Keratinocyte (primary cell): ENCODE results near the gene HLA-DMA.

Experiments
- EZH2 ChIP-seq: IDR thresholded peaks from one replicate; pipeline ENCODE4 v1.6.1; 2012; ENCODE audit warnings: inconsistent platforms, mild to moderate bottlenecking, low read length, moderate library complexity
- TF ChIP-seq, protein P1 (sequence below), 3 experiments: IDR thresholded peaks in 1 of 3; conservative IDR thresholded peaks in 1 of 3; optimal IDR thresholded peaks in 1 of 3; 2 replicates in 2 of 3; 3 replicates in 1 of 3; pipeline versions ENCODE3 to v1.5.1; 2011; ENCODE audit warnings: low read length in 3 of 3, mild to moderate bottlenecking in 3 of 3, moderate library complexity in 2 of 3, control low read depth in 1 of 3, inconsistent platforms in 1 of 3; ENCODE audit not compliant: insufficient read depth in 2 of 3; ENCODE audit errors: extremely low read depth in 1 of 3

DNA sequence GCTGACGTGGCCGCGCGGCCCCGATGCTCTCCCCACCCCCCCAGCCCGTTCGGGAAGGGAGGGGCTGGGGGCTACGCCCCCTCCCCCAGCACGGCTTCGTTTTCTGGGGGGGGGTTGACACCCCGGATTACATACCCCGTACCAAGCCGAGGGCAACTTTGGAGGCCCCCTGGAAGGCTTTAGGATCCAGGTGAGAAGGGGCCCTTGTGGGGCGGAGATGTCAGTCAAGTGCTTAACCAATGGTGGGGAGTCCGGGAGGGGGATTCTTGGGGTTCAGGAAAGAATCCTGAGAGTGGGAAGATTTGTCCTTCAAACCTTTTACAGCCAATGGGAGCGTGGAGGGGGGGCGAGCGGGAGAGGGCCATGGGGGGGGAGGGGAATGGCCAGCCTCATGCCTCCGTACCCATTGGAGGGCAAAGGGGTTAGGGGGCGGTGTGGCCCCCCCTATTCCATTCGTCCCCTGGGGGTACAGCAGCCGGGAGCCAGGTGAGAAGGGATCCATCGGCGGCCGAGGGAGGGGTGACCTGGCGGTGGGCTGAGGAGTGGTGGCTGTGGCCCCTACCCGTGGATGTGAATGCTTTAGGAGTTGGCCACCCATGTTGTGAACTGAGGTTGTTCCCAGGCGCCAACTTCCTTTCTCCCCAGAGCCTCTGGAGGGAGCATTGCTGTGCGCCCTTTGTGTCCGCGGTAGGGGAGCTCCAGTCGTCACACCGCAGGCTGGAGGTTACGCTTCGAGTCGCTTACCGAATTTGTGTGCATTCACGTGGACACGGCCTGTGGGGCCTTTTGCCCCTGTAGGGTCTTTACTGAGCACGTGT lies 16.2 kb upstream of the HLA-DMA start:
- TF ChIP-seq, protein P1, sequence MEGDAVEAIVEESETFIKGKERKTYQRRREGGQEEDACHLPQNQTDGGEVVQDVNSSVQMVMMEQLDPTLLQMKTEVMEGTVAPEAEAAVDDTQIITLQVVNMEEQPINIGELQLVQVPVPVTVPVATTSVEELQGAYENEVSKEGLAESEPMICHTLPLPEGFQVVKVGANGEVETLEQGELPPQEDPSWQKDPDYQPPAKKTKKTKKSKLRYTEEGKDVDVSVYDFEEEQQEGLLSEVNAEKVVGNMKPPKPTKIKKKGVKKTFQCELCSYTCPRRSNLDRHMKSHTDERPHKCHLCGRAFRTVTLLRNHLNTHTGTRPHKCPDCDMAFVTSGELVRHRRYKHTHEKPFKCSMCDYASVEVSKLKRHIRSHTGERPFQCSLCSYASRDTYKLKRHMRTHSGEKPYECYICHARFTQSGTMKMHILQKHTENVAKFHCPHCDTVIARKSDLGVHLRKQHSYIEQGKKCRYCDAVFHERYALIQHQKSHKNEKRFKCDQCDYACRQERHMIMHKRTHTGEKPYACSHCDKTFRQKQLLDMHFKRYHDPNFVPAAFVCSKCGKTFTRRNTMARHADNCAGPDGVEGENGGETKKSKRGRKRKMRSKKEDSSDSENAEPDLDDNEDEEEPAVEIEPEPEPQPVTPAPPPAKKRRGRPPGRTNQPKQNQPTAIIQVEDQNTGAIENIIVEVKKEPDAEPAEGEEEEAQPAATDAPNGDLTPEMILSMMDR (optimal IDR thresholded peaks at IDR 0.05 in 1 of 3, IDR thresholded peaks at IDR 0.05 in 1 of 3, conservative IDR thresholded peaks at IDR 0.05 in 1 of 3; ENCODE audit: extremely low read depth in 1 of 3, insufficient read depth in 2 of 3, low read length in 3 of 3) = peak in 2 of 3 experiments; percentile 12 to 36
- no peak for TF ChIP-seq EZH2
